Parathyroid adenoma (tissue), 2 donors: ENCODE results near the gene ANXA10.

Experiments
- H2AFZ ChIP-seq: fragments of 300-600 bp; sonication (generic); one replicate; pipeline ENCODE4 v1.7.0; 2017; ENCODE audit warnings: antibody characterized with exemption, mild to moderate bottlenecking
- H3K27ac ChIP-seq: fragments of 300-600 bp; sonication (generic); one replicate; pipeline ENCODE4 v1.7.0; 2017
- H3K27me3 ChIP-seq: fragments of 300-600 bp; sonication (generic); one replicate; pipeline ENCODE4 v1.7.0; 2017; ENCODE audit warnings: low read length; ENCODE audit not compliant: control insufficient read depth, insufficient read depth
- H3K36me3 ChIP-seq: fragments of 300-600 bp; sonication (generic); one replicate; pipeline ENCODE4 v1.7.0; 2017; ENCODE audit warnings: low read length; ENCODE audit not compliant: control insufficient read depth, insufficient read depth
- H3K4me1 ChIP-seq: fragments of 300-600 bp; sonication (generic); one replicate; pipeline ENCODE4 v1.7.0; 2017; ENCODE audit warnings: control low read depth
- H3K4me2 ChIP-seq: fragments of 300-600 bp; sonication (generic); one replicate; pipeline ENCODE4 v1.7.0; 2017; ENCODE audit warnings: low read length
- H3K4me3 ChIP-seq: fragments of 300-600 bp; sonication (generic); one replicate; pipeline ENCODE4 v1.7.0; 2017; ENCODE audit warnings: low read depth, low read length
- H3K79me2 ChIP-seq: fragments of 300-600 bp; sonication (generic); one replicate; pipeline ENCODE4 v1.7.0; 2017; ENCODE audit warnings: control low read depth
- H3K9ac ChIP-seq: fragments of 300-600 bp; sonication (generic); one replicate; pipeline ENCODE4 v1.7.0; 2017; ENCODE audit warnings: mild to moderate bottlenecking
- H3K9me3 ChIP-seq: fragments of 300-600 bp; sonication (generic); one replicate; pipeline ENCODE4 v1.7.0; 2017; ENCODE audit warnings: low read length; ENCODE audit not compliant: control insufficient read depth
- CTCF ChIP-seq: fragments of 300-600 bp; sonication (generic); IDR thresholded peaks from one replicate; pipeline ENCODE4 v1.7.0; 2017; ENCODE audit warnings: antibody characterized with exemption, mild to moderate bottlenecking
- donor health status: primary hyperparathyroidism.

The ANXA10 gene

GRCh38 chr4:168138143-168138542 is 45.8 kb downstream of the ANXA10 start:
- no peaks in the 10 kb centered on the region for H3K36me3 ChIP-seq
- H3K4me3 ChIP-seq = no peak overlapping the region
- H3K27ac ChIP-seq = no peak overlapping the region
- no peaks in the 10 kb centered on the region for H3K79me2 ChIP-seq
- H3K27me3 ChIP-seq = no peaks in the 10 kb centered on the region
- no peak for TF ChIP-seq CTCF
- H3K9ac ChIP-seq = no peak overlapping the region
- H3K9me3 ChIP-seq = no peaks in the 10 kb centered on the region
- no peak overlapping the region for H3K4me2 ChIP-seq
- H2AFZ ChIP-seq = no peak overlapping the region
- no peaks in the 10 kb centered on the region for H3K4me1 ChIP-seq

GRCh38 chr4:168139336-168139735 is 47.0 kb downstream of the ANXA10 start:
- Histone ChIP-seq H2AFZ (no peak overlapping the region), H3K79me2 (no peaks in the 10 kb centered on the region), H3K27me3 (no peaks in the 10 kb centered on the region), H3K4me1 (no peaks in the 10 kb centered on the region), H3K9me3 (no peaks in the 10 kb centered on the region), H3K4me3 (no peak overlapping the region), H3K36me3 (no peaks in the 10 kb centered on the region), H3K9ac (no peak overlapping the region), H3K27ac (no peak overlapping the region), H3K4me2 (no peak overlapping the region)
- TF ChIP-seq CTCF = no peak

- no peak overlapping the region for H3K9ac ChIP-seq
- H2AFZ ChIP-seq = no peak overlapping the region
- no peaks in the 10 kb centered on the region for H3K9me3 ChIP-seq
- H3K79me2 ChIP-seq = no peaks in the 10 kb centered on the region
- H3K4me3 ChIP-seq = no peak overlapping the region
- H3K4me2 ChIP-seq = no peak overlapping the region
- H3K36me3 ChIP-seq = no peaks in the 10 kb centered on the region
- H3K27me3 ChIP-seq = no peaks in the 10 kb centered on the region
- no peaks in the 10 kb centered on the region for H3K4me1 ChIP-seq
- TF ChIP-seq CTCF = no peak
- no peak overlapping the region for H3K27ac ChIP-seq
Observed at GRCh38 chr4:168141733-168142132, 49.4 kb downstream of the ANXA10 start.

GRCh38 chr4:168143601-168144000 is 51.3 kb downstream of the ANXA10 start:
- no peak overlapping the region for H3K4me3 ChIP-seq
- H3K9ac ChIP-seq = no peak overlapping the region
- no peaks in the 10 kb centered on the region for H3K4me1 ChIP-seq
- TF ChIP-seq CTCF = no peak
- H3K27ac ChIP-seq = no peak overlapping the region
- H3K36me3 ChIP-seq = no peaks in the 10 kb centered on the region
- H2AFZ ChIP-seq = no peak overlapping the region
- H3K79me2 ChIP-seq = no peaks in the 10 kb centered on the region
- no peaks in the 10 kb centered on the region for H3K27me3 ChIP-seq
- H3K4me2 ChIP-seq = no peak overlapping the region
- H3K9me3 ChIP-seq = no peaks in the 10 kb centered on the region

GRCh38 chr4:168150420-168151050 is 58.2 kb downstream of the ANXA10 start:
- no peak overlapping the region for H3K4me2 ChIP-seq
- H2AFZ ChIP-seq = no peak overlapping the region
- no peaks in the 10 kb centered on the region for H3K36me3 ChIP-seq
- no peak overlapping the region for H3K9ac ChIP-seq
- no peaks in the 10 kb centered on the region for H3K9me3 ChIP-seq
- no peaks in the 10 kb centered on the region for H3K79me2 ChIP-seq
- H3K27me3 ChIP-seq = no peaks in the 10 kb centered on the region
- no peaks in the 10 kb centered on the region for H3K4me1 ChIP-seq
- H3K27ac ChIP-seq = no peak overlapping the region
- no peak for TF ChIP-seq CTCF
- no peak overlapping the region for H3K4me3 ChIP-seq
